ENCODE measurements around the gene AOPEP. TPM values are rescaled to one million over a fixed set of nuclear protein-coding genes. Genes with fewer than 3 reads are reported as not detected.
A peak's percentile ranks its signal among the peaks of the same experiment; 100 is the strongest.

The AOPEP gene
- total and polyA plus RNA-seq, 4 donors = 29.0 to 121 (median 60.0) TPM

- peaks cover 0 to 5% (median 1%) of the 10 kb centered on the region in 4 donors for H3K36me3 ChIP-seq (ENCODE audit: control insufficient read depth in 4 of 4, insufficient read depth in 4 of 4, low read length in 4 of 4)
- no peak overlapping the region for H3K9ac ChIP-seq (ENCODE audit: insufficient read depth in 1 of 2, low read length in 2 of 2)
- H3K27ac ChIP-seq (ENCODE audit: low read depth in 1 of 2, low read length in 1 of 2) = peak overlapping the region in 1 of 2 donors; percentile 59
- 64 to 79% methylated on average over 7 of the region's 7 CpGs for WGBS, 2 donors
- H3K4me1 ChIP-seq (ENCODE audit: control insufficient read depth in 5 of 5, insufficient read depth in 5 of 5, low read length in 5 of 5) = peaks cover 12 to 30% (median 22%) of the 10 kb centered on the region in 5 donors
- no peaks in the 10 kb centered on the region for H3K9me3 ChIP-seq (ENCODE audit: control insufficient read depth in 4 of 4, insufficient read depth in 3 of 4, low read length in 3 of 4)
- DNase-seq (no peak), ATAC-seq (ENCODE audit: insufficient read depth, low FRiP score) (no peak)
- no peak for TF ChIP-seq CTCF (IDR thresholded peaks at IDR 0.05; ENCODE audit: control extremely low read depth, extremely low read depth)
- no peak overlapping the region for H3K4me3 ChIP-seq
- no peaks in the 10 kb centered on the region for H3K27me3 ChIP-seq (ENCODE audit: control insufficient read depth in 3 of 3, insufficient read depth in 3 of 3, low read length in 2 of 3)
Measured at GRCh38 chr9:94926431-94926800, 199.9 kb downstream of the AOPEP start.

DNA sequence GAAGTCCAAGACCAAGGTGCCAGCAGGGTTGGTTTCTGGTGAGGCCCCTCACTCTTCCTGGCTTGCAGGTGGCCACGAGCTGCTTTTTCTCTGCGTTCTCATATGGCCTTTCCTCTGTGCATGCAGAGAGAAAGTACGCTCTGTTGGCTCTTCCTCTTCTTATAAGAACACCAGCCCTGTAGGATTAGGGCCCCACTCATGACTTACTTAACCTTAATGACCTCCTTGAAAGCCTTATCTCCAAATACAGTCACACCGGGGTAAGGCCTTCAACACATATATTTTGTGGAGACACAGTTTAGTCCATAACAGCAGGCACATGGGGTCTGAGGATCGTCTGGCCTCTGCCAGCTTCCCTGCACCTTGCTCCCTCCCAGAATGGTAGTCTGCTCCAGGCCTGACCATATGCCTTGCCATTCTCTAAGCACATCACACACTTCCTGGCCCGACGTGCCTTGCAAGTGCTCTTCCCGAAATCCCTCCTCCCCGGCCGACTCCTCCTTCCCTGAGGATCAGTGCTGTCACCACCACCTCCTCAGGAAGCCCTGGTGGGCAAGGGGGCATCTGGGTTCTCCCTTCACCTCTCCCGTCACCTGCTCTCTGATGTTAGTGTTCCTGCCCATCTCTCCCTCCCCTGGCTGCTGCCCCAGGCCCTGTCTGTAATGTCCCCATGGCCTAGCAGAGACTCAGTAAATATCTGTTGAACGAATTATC, 200.7 kb downstream of the AOPEP start:
- H3K27me3 ChIP-seq (ENCODE audit: control insufficient read depth in 3 of 3, insufficient read depth in 3 of 3, low read length in 2 of 3) = no peaks in the 10 kb centered on the region
- no peak for TF ChIP-seq CTCF (IDR thresholded peaks at IDR 0.05; ENCODE audit: control extremely low read depth, extremely low read depth)
- H3K4me1 ChIP-seq (ENCODE audit: control insufficient read depth in 5 of 5, insufficient read depth in 5 of 5, low read length in 5 of 5) = peaks cover 4 to 22% (median 17%) of the 10 kb centered on the region in 5 donors
- H3K9me3 ChIP-seq (ENCODE audit: control insufficient read depth in 4 of 4, insufficient read depth in 3 of 4, low read length in 3 of 4) = no peaks in the 10 kb centered on the region
- 80 to 92% methylated on average over 12 of the region's 12 CpGs for WGBS, 2 donors
- peaks cover 0 to 5% (median 1%) of the 10 kb centered on the region in 4 donors for H3K36me3 ChIP-seq (ENCODE audit: control insufficient read depth in 4 of 4, insufficient read depth in 4 of 4, low read length in 4 of 4)
- DNase-seq = no peak
- H3K9ac ChIP-seq (ENCODE audit: insufficient read depth in 1 of 2, low read length in 2 of 2) = no peak overlapping the region
- no peak for ATAC-seq (ENCODE audit: insufficient read depth, low FRiP score)
- H3K4me3 ChIP-seq = no peak overlapping the region
- peak overlapping the region in 1 of 2 donors; percentile 59 for H3K27ac ChIP-seq (ENCODE audit: low read depth in 1 of 2, low read length in 1 of 2)

DNA sequence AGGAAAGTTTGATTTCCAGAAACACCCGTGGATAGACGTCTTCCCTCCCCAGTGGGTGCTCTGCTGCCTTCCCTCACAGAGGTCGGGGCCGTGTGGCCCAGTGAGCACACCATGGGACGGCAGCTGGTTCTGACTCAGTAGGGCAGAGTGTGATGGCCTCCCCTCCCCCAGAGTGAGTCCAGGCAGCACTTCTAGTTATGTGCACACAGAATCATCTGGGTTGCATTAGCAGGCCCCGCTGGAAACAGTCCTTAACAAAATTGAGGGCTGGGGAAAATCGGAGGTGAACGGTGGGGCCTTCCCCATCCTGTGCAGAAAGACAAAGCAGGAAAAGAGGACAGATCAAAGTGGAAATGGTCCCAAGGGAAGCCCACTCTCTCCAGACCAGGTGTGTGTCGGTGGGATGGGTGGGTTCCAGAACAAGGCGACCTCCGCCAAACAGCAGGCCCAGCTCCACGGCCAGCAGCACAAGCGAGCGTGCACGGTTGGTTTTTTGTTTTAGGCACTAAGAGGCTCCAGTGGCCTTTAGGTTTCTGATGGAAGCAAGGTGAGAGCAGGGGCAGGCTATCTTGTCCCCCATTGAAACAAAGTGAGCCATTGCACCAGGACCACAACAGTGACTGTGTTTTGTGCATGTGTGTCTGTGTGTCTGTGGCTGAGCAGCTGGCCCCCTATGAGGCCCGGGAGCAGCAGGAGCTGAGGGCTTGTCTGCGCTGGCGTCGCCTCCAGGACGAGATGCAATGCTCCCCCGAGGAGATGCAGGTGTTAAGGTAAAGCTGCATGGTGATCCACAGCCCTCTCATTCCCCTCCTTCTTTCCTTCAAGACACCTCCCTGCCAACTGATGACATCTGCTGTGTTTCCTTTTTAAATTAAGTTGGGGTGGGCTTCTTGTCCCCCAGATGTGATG, 201.5 kb downstream of the AOPEP start:
- H3K9ac ChIP-seq (ENCODE audit: insufficient read depth in 1 of 2, low read length in 2 of 2) = no peak overlapping the region
- WGBS, 2 donors = 90 to 93% methylated on average over 21 of the region's 21 CpGs

More for the DNA sequence above, 201.5 kb downstream of the AOPEP start:
- no peak for DNase-seq
- TF ChIP-seq CTCF (IDR thresholded peaks at IDR 0.05; ENCODE audit: control extremely low read depth, extremely low read depth) = no peak
- peaks cover 0 to 5% (median 1%) of the 10 kb centered on the region in 4 donors for H3K36me3 ChIP-seq (ENCODE audit: control insufficient read depth in 4 of 4, insufficient read depth in 4 of 4, low read length in 4 of 4)
- H3K4me1 ChIP-seq (ENCODE audit: control insufficient read depth in 5 of 5, insufficient read depth in 5 of 5, low read length in 5 of 5) = peaks cover 0 to 14% (median 12%) of the 10 kb centered on the region in 5 donors
- H3K27me3 ChIP-seq (ENCODE audit: control insufficient read depth in 3 of 3, insufficient read depth in 3 of 3, low read length in 2 of 3) = no peaks in the 10 kb centered on the region
- H3K27ac ChIP-seq (ENCODE audit: low read depth in 1 of 2, low read length in 1 of 2) = no peak overlapping the region
- no peak for ATAC-seq (ENCODE audit: insufficient read depth, low FRiP score)
- H3K9me3 ChIP-seq (ENCODE audit: control insufficient read depth in 4 of 4, insufficient read depth in 3 of 4, low read length in 3 of 4) = no peaks in the 10 kb centered on the region
- H3K4me3 ChIP-seq = no peak overlapping the region
